ENCODE data around the gene INTS1. TPM values are rescaled to one million over a fixed set of nuclear protein-coding genes. Genes with fewer than 3 reads are reported as not detected.

Gene INTS1
- total RNA-seq, 4 donors from 2014 or later, result 45.9 to 70.6 (median 60.3) TPM

DNA sequence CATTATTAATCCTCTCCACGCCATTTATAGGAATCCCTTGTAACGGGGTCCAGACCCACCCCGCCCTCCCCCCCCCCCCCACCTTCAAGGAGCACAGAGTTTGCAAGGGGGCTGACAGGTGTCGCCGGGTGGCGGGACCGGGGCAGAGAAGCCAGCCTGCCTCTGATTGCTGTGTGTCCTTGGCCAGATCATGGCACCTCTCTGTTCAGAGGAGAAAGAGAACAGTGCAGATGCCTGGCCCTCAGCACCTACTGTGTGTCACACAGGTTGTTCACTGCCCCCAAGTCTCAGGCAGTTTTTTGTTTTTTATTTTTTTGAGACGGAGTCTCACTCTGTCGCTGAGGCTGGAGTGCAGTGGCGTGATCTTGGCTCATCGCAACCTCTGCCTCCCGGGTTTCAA, 39.5 kb downstream of the INTS1 start:
- 74 to 76% methylated on average over 12 of the region's 12 CpGs for WGBS, 2 donors
- TF ChIP-seq POLR2A (IDR thresholded peaks at IDR 0.05), result no peak
- TF ChIP-seq, protein P1, sequence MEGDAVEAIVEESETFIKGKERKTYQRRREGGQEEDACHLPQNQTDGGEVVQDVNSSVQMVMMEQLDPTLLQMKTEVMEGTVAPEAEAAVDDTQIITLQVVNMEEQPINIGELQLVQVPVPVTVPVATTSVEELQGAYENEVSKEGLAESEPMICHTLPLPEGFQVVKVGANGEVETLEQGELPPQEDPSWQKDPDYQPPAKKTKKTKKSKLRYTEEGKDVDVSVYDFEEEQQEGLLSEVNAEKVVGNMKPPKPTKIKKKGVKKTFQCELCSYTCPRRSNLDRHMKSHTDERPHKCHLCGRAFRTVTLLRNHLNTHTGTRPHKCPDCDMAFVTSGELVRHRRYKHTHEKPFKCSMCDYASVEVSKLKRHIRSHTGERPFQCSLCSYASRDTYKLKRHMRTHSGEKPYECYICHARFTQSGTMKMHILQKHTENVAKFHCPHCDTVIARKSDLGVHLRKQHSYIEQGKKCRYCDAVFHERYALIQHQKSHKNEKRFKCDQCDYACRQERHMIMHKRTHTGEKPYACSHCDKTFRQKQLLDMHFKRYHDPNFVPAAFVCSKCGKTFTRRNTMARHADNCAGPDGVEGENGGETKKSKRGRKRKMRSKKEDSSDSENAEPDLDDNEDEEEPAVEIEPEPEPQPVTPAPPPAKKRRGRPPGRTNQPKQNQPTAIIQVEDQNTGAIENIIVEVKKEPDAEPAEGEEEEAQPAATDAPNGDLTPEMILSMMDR (IDR thresholded peaks at IDR 0.05), result no peak
- no peak for DNase-seq (ENCODE audit: low spot score in 2 of 2)
- intact Hi-C loops (cut with DNase I; ENCODE audit: low total_unique reads), result no loop called here
- no peak overlapping the region for H3K4me3 ChIP-seq (ENCODE audit: low read depth, poor library complexity, severe bottlenecking)

DNA sequence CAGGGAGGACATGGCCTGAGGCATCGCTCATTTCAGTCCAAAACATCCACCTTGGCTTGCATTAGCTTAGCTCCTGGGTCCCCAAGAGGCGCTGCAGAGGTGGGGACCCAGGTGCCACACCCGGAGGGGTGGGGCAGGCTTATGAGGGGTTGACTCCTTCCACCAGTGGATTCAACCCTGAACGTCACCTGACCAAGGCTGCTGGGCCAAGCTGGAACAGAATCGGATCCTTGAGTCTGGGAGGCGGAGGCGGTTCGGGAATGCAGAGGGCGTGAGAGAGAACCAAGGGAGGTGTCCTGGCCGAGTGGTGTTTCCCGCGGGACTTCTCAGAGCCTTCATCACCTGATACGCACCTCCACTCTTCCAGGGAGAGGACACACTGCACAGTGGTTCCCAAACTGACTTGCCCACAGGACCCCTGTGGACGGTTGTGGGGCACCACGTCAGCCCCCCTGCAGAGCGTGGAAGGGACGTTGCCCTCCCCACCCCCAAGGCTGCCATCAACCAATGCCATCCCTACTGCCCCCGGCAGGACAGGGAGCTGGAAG, 40.4 kb downstream of the INTS1 start:
- H3K4me3 ChIP-seq (ENCODE audit: low read depth, poor library complexity, severe bottlenecking), result no peak overlapping the region
- TF ChIP-seq, protein P1 (IDR thresholded peaks at IDR 0.05), result no peak
- TF ChIP-seq POLR2A (IDR thresholded peaks at IDR 0.05), result no peak
- 49 to 60% methylated on average over 15 of the region's 18 CpGs for WGBS, 2 donors
- no peak for DNase-seq (ENCODE audit: low spot score in 2 of 2)
- intact Hi-C loops (cut with DNase I; ENCODE audit: low total_unique reads), result no loop called here

DNA sequence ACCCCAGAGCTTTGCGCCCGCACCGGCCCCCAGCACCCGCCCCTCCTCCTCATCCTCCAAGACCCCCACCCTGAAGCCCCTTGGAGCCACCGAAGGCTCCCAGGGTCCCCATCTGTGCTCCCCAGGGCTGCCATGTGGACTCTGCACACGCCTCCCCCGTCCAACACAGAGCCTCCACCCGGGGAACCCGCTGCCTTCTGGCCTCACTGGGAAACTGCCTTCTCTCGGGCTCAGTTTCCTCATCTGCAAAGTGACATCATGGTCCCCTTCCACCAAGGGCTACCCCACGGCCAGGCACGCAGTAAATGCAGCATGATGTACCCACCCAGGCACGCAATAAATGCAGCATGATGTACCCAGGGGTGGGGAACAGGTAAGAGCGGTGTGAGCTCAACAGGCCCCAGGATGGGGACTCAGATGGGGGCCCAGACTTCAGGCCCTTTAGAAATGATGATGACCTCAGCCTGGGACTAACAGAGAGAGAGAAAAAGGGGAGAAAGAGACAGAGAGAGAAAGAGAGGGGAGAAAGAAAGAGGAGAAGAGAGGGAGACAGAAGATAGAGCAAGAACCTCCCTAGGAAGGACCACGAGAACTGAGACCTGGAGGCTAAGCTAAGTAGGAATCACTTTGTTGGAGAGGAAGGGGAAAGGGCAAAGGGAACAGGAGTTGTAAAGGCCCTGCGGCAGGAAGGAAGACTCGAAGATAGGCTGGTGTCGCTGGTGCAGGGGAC, 42.4 kb downstream of the INTS1 start:
- TF ChIP-seq, protein P1 (IDR thresholded peaks at IDR 0.05), result no peak
- no peak for TF ChIP-seq POLR2A (IDR thresholded peaks at IDR 0.05)
- H3K4me3 ChIP-seq (ENCODE audit: low read depth, poor library complexity, severe bottlenecking), result no peak overlapping the region
- intact Hi-C loops (cut with DNase I; ENCODE audit: low total_unique reads), result no loop called here
- 63 to 64% methylated on average over 16 to 18 of the region's 18 CpGs for WGBS, 2 donors
- DNase-seq (ENCODE audit: low spot score in 2 of 2), result no peak

DNA sequence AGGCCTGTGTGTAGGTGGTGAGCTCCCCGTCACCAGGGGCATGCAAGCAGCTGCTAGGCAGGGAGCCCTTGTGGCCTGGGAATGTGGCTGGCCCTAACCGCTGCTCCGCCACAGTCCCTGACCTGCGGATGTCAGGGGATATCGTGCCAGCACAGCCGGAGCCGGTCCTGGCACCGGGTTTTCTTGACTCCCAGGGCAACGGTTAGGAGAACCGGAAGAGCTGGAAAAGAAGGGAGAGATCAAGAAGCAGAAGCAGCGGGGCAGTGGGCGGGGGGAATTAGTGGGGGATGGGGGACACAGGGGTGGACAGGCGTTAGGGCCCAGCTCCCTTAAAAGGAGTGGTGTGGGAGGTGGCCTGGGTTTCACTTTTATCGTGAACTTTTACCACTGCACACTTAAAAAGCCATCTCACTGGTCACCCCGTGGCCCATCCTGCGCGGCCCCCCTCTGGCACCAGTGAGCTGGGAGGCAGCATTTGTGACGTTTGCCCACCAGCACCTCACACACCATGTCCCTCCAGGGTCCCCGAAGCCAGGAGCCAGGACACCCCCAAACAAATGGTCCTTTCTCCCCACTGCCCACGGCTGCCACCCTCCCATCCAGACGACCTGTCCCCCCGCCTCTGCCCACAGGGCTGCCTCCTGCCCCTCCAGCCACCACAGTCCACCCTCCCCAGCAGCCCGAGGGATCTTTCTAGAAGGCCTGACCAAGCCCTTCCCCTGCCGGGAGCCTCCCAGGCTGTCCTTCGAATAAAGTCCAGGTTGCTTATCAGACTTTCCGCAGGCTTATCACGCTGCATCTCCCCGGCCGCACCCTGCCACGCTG, 43.2 kb downstream of the INTS1 start:
- WGBS, 2 donors, result 31% methylated on average over 29 to 30 of the region's 30 CpGs
- DNase-seq (ENCODE audit: low spot score in 2 of 2), result peak; percentile 51 to 94
- peak overlapping the region; percentile 18 for H3K4me3 ChIP-seq (ENCODE audit: low read depth, poor library complexity, severe bottlenecking)
- TF ChIP-seq, protein P1 (IDR thresholded peaks at IDR 0.05), result no peak
- TF ChIP-seq POLR2A (IDR thresholded peaks at IDR 0.05), result no peak
- intact Hi-C loops (cut with DNase I; ENCODE audit: low total_unique reads), result no loop called here

DNA sequence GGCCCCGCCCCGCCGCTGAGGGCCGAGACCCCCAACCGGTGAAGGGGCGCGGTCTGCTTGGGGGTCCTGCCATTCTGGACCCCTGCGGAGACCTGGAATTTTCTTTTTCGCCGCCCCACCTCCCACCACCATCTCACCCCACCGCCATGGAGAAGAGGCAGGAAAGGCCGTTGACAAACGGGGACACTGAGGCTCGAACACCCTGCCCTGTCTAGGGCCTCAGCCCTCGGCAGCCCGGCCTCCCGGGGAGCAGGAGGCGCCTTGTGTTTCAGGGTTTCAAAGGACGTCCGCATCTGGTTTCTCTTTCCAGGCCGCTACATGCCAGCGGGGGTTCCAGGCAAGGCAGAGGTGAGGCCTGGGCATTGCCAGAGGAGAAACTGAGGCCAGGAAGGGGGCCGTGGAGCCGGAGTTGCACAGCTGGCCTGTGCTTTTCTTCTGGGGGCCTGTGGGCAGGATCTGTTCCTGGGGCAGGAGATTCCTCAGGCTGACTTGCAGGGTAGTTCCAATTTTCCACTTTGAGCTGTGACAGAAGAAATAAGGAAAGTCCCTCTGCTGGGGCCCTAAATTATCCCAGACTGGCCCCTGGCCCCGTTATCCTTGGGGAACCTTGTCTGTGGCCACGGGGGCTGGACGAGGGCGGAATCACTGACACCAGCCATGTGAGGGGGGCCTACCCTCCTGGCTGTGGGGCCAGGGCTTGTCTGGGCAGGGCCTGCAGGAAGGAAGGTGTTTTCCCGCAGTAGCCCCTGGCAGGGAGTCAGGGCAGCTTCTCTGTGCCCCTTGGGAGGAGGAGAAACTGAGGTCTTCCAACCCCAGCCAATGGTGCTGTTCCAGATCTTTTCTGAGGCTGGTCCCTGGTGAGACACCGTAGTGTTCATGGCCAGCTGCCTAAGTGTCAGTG, 44.0 kb downstream of the INTS1 start:
- intact Hi-C loops (cut with DNase I; ENCODE audit: low total_unique reads), result no loop called here
- 5 to 7% methylated on average over 21 to 27 of the region's 30 CpGs for WGBS, 2 donors
- DNase-seq (ENCODE audit: low spot score in 2 of 2), result no peak

More for the DNA sequence above, 44.0 kb downstream of the INTS1 start:
- TF ChIP-seq, protein P1 (IDR thresholded peaks at IDR 0.05), result no peak
- no peak for TF ChIP-seq POLR2A (IDR thresholded peaks at IDR 0.05)
- H3K4me3 ChIP-seq (ENCODE audit: low read depth, poor library complexity, severe bottlenecking), result peak overlapping the region; percentile 18
